Parathyroid adenoma (tissue), 2 donors: ENCODE measurements around the gene HOXC10.

ENCODE experiments used
- H2AFZ ChIP-seq: fragments of 300-600 bp; sonication (generic); one replicate; pipeline ENCODE4 v1.7.0; 2017; ENCODE audit warnings: antibody characterized with exemption, mild to moderate bottlenecking
- H3K27ac ChIP-seq: fragments of 300-600 bp; sonication (generic); one replicate; pipeline ENCODE4 v1.7.0; 2017
- H3K27me3 ChIP-seq: fragments of 300-600 bp; sonication (generic); one replicate; pipeline ENCODE4 v1.7.0; 2017; ENCODE audit warnings: low read length; ENCODE audit not compliant: control insufficient read depth, insufficient read depth
- H3K36me3 ChIP-seq: fragments of 300-600 bp; sonication (generic); one replicate; pipeline ENCODE4 v1.7.0; 2017; ENCODE audit warnings: low read length; ENCODE audit not compliant: control insufficient read depth, insufficient read depth
- H3K4me1 ChIP-seq: fragments of 300-600 bp; sonication (generic); one replicate; pipeline ENCODE4 v1.7.0; 2017; ENCODE audit warnings: control low read depth
- H3K4me2 ChIP-seq: fragments of 300-600 bp; sonication (generic); one replicate; pipeline ENCODE4 v1.7.0; 2017; ENCODE audit warnings: low read length
- H3K4me3 ChIP-seq: fragments of 300-600 bp; sonication (generic); one replicate; pipeline ENCODE4 v1.7.0; 2017; ENCODE audit warnings: low read depth, low read length
- H3K79me2 ChIP-seq: fragments of 300-600 bp; sonication (generic); one replicate; pipeline ENCODE4 v1.7.0; 2017; ENCODE audit warnings: control low read depth
- H3K9ac ChIP-seq: fragments of 300-600 bp; sonication (generic); one replicate; pipeline ENCODE4 v1.7.0; 2017; ENCODE audit warnings: mild to moderate bottlenecking
- H3K9me3 ChIP-seq: fragments of 300-600 bp; sonication (generic); one replicate; pipeline ENCODE4 v1.7.0; 2017; ENCODE audit warnings: low read length; ENCODE audit not compliant: control insufficient read depth
- TF ChIP-seq, protein P1 (sequence below): fragments of 300-600 bp; sonication (generic); IDR thresholded peaks from one replicate; pipeline ENCODE4 v1.7.0; 2017; ENCODE audit warnings: antibody characterized with exemption, mild to moderate bottlenecking
- donor health status: primary hyperparathyroidism.

HOXC10 gene

DNA sequence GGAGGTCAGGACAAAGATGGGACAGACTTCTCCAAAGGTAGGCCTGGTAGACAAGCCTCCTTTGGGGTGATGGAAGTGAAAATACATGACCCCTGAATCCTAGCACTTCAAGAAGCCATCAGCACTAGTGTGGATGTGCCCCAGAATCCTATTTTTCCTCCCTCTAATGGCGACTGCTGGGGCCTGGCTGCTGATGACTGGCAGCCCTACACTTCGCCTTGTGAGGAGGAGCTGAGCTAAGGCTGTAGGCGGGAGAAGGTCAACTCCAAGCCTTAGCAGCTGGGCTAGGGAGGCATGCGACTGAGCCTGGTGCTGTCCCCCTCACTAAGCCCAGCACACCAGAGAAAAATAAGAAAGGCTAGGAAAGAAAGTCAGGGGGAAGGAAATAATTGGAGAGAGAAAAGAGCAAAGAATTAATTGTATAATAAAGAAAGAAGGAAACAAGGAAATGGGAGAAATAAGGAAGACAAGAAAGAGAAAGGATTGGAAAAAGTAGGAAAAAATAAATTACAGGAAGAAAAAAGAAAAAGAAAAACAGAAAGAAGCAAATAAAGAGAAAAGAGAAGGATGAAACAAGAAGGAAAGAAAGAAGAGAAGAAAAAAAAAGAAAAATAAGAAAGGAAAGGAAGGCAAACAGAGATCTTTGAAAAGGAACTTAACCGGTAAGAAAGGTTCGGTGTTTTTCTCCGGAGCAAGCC is 4.7 kb upstream of the HOXC10 start:
- Histone ChIP-seq H2AFZ (no peak overlapping the region), H3K4me2 (no peak overlapping the region), H3K36me3 (no peaks in the 10 kb centered on the region), H3K9me3 (no peaks in the 10 kb centered on the region), H3K27me3 (peaks cover 31% of the 10 kb centered on the region), H3K9ac (no peak overlapping the region), H3K79me2 (no peaks in the 10 kb centered on the region), H3K4me3 (no peak overlapping the region), H3K4me1 (no peaks in the 10 kb centered on the region), H3K27ac (no peak overlapping the region)
- TF ChIP-seq, protein P1, sequence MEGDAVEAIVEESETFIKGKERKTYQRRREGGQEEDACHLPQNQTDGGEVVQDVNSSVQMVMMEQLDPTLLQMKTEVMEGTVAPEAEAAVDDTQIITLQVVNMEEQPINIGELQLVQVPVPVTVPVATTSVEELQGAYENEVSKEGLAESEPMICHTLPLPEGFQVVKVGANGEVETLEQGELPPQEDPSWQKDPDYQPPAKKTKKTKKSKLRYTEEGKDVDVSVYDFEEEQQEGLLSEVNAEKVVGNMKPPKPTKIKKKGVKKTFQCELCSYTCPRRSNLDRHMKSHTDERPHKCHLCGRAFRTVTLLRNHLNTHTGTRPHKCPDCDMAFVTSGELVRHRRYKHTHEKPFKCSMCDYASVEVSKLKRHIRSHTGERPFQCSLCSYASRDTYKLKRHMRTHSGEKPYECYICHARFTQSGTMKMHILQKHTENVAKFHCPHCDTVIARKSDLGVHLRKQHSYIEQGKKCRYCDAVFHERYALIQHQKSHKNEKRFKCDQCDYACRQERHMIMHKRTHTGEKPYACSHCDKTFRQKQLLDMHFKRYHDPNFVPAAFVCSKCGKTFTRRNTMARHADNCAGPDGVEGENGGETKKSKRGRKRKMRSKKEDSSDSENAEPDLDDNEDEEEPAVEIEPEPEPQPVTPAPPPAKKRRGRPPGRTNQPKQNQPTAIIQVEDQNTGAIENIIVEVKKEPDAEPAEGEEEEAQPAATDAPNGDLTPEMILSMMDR: no peak

DNA sequence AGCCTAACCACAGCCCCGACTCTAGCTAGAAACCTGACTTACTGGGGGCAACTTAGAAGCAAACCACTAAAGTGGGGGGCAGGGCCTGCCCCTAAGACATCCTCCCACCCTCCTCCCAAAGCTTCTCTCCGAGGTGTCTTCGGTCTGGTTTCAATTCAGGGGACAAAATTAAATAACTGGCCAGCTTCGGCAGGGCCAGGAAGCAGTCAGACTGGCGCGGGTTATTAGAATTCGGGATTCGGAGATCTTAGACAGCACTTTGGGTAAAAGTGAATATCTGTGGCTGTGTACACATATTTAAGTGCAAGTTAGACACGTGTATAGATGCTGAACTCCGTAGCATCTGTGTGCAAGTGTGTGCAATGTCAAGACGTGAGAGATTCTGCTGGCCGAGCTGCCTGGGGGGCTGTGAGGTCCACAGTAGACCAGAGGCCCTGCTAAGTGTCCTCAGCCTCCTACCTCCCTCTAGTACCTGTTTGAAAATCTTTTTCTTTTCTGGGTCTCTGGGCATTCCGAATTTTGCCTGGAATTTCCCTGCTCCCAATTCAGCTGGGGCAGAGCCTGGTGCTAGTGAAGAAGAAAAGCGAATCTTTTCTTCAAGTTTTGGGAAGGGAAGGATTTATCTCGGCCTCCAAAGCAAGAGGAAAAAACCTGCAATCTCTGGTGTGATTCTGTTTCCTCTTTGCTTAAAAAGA is 4.0 kb upstream of the HOXC10 start:
- H3K4me3 ChIP-seq: no peak overlapping the region
- H3K9ac ChIP-seq: no peak overlapping the region

DNA sequence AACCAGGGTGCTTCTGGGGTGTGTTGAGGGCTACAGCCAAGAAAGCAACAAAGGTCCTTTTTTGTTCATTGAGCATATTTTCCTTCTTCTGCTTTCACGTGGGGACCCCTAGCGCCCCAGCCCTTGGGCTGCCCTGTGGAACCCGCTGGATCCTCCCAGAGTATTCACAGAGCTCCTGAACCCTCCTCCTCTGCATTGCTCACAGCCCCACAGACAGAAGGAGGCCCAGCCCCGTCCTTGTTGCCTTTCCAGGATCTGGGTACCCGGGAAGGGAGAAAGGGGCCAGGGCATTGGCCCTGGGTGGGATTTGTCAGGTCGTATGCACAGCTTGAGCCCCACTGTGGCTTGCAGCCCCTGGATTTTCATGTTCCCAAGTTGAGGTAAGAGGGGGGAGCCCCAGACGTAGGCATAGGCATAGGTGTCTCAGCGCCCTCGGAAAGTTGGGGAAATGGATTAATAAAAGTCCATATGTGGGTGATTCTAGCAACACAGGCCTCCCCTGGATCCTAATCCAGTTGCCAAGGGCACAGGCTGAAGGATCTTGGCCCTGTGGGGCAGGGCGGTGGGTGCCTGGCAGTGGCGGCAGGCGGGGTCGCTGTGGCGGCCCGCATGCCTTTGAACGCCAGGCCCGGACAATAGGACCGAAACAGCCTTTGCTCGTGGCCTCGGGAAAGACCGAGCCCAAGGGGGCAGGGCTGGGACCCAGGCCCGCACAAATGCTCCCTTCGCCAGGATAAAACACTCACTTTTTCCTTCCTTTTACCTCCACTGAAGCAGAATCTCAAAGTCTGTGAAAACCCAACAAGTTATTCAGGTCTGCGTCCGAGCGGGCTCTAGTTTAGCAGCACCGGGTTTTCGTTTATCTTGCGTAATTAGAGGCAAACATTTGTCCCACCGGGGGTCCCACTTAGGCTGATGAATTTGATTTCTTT is 3.0 kb upstream of the HOXC10 start:
- TF ChIP-seq, protein P1: no peak
- no peak overlapping the region for H2AFZ ChIP-seq
- no peak overlapping the region for H3K27ac ChIP-seq
- no peaks in the 10 kb centered on the region for H3K4me1 ChIP-seq
- H3K9me3 ChIP-seq: no peaks in the 10 kb centered on the region
- H3K4me3 ChIP-seq: no peak overlapping the region
- no peaks in the 10 kb centered on the region for H3K79me2 ChIP-seq
- no peak overlapping the region for H3K4me2 ChIP-seq
- H3K27me3 ChIP-seq: peaks cover 37% of the 10 kb centered on the region
- H3K36me3 ChIP-seq: no peaks in the 10 kb centered on the region
- no peak overlapping the region for H3K9ac ChIP-seq

More for the DNA sequence above, 4.0 kb upstream of the HOXC10 start:
- no peaks in the 10 kb centered on the region for H3K4me1 ChIP-seq
- no peaks in the 10 kb centered on the region for H3K36me3 ChIP-seq
- H3K27ac ChIP-seq: no peak overlapping the region
- no peaks in the 10 kb centered on the region for H3K79me2 ChIP-seq
- H2AFZ ChIP-seq: no peak overlapping the region
- H3K4me2 ChIP-seq: no peak overlapping the region
- peaks cover 38% of the 10 kb centered on the region for H3K27me3 ChIP-seq
- no peaks in the 10 kb centered on the region for H3K9me3 ChIP-seq
- TF ChIP-seq, protein P1: no peak

DNA sequence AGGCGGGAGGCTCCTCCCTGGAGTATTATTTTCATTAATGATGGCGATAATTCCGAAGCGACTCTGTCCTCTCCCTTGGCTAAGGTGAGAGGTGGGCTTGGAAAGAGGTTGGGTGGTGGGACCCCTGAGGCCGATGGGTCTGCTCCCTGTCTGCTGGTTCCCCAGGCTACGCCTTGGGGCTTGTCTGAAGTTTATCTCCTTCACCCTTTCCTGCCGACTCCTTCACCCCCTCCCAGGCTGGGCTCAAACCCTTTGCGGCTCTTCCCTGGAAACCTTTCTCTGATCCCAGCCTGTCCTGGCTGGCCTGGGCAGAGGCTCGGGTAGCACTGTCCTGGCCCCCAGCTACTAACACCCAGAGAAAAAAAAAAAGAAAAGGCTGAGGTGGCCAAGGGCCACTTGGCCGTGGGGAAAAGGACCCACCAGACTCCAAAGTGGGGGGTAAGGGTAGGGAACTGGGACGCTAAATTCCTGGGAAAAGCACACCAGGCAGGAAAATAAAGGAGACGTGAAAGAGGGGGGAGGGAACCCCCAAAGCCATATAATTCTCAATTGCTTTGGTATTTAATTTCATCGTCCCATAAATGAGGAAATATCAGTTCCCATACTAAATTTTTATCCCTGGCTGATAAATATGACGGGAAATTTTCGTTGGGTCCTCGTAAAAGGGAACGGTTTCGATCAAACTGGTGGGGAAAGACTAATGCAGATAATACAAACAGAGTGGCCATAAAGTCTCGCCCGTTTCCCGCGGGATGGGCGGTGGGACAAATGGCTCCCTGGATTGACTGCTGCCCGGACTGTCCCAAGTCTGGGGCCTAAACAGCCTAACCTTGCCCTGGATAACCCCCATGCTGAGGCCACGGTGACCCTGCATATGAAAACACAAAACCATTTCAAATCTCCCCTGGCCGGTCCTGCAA is 2.0 kb upstream of the HOXC10 start:
- H3K36me3 ChIP-seq: no peaks in the 10 kb centered on the region
- TF ChIP-seq, protein P1: no peak
- peaks cover 37% of the 10 kb centered on the region for H3K27me3 ChIP-seq
- no peak overlapping the region for H3K9ac ChIP-seq
- no peak overlapping the region for H3K27ac ChIP-seq
- no peak overlapping the region for H3K4me2 ChIP-seq
- H3K9me3 ChIP-seq: no peaks in the 10 kb centered on the region
- no peak overlapping the region for H2AFZ ChIP-seq
- H3K4me3 ChIP-seq: no peak overlapping the region
- H3K4me1 ChIP-seq: no peaks in the 10 kb centered on the region
- H3K79me2 ChIP-seq: no peaks in the 10 kb centered on the region
